K562 (cell line): ENCODE results near the gene MBNL1. TPM values are rescaled to one million over a fixed set of nuclear protein-coding genes. Genes with fewer than 3 reads are reported as not detected.

ENCODE experiments used
- ATAC-seq: fragments of 200-7000 bp; cut with Tn5 transposase; 3 replicates; pipeline ENCODE4 v1.9.1; 2020; ENCODE audit warnings: moderate library complexity
- BruUV-seq: library from RNA; stranded (reverse); fragments of 400-500 nt; replicated peaks from 2 replicates; lab custom pipeline; 2021; lab: Mats Ljungman, UMichigan
- CTCF ChIA-PET: fragments of 300-600 bp; formaldehyde crosslinking; extraction: SDS; loops from one replicate; lab custom pipeline; 2021; ENCODE audit warnings: low intra/inter-chr PET ratio; lab: Yijun Ruan, JAX
- POLR2A ChIA-PET: fragments of 300-600, 350-650 bp; sonication (Branson Sonifier 250); formaldehyde crosslinking; extraction: SDS; loops from one replicate; lab custom pipeline; 2021; ENCODE audit warnings: antibody characterized with exemption, inconsistent platforms; lab: Yijun Ruan, JAX
- DNase-seq, 4 experiments: peaks; one replicate each; pipeline versions ENCODE4 v3.0.0 to v3.0.0-alpha.2; 2011 to 2018; ENCODE audit warnings: low spot score in 3 of 4, mixed read lengths in 3 of 4; ENCODE audit errors: extremely low read depth in 1 of 4
- FAIRE-seq: peaks from 2 replicates; lab custom pipeline; 2011; peaks lifted over from hg19 to GRCh38; lab: Jason Lieb, UNC
- H2AFZ ChIP-seq: 2 replicates; pipeline ENCODE4 v1.6.0; 2011; ENCODE audit warnings: low read depth, low read length, control low read depth, inconsistent platforms
- H3K27ac ChIP-seq: fragments of 200-600 bp; 3 replicates; pipeline ENCODE4 v1.8.0; 2011; ENCODE audit warnings: low read depth, mild to moderate bottlenecking, control low read depth, inconsistent platforms, low read length, moderate library complexity, mixed read lengths; ENCODE audit errors: extremely low read depth
- H3K27me3 ChIP-seq, 2 experiments: fragments of 300-600 bp in 1 of 2; 2 replicates in 1 of 2; 3 replicates in 1 of 2; pipeline versions ENCODE4 v1.6.0 to v1.8.0; 2011; ENCODE audit warnings: inconsistent platforms in 2 of 2, low read length in 2 of 2, mild to moderate bottlenecking in 1 of 2, mixed read lengths in 1 of 2, moderate library complexity in 1 of 2; ENCODE audit not compliant: control insufficient read depth in 2 of 2, insufficient read depth in 2 of 2
- H3K36me3 ChIP-seq: fragments of 300-600 bp; 3 replicates; pipeline ENCODE4 v1.8.0; 2011; ENCODE audit warnings: mild to moderate bottlenecking, low read length, inconsistent platforms; ENCODE audit not compliant: control insufficient read depth, insufficient read depth
- H3K4me1 ChIP-seq, 2 experiments: fragments of 200-600 bp in 1 of 2; replicated peaks in 1 of 2; 2 replicates in 1 of 2; 3 replicates in 1 of 2; pipeline versions ENCODE4 v1.5.1 to v1.8.0; 2011; ENCODE audit warnings: inconsistent platforms in 2 of 2, low read length in 2 of 2, mild to moderate bottlenecking in 1 of 2, mixed read lengths in 1 of 2, moderate library complexity in 1 of 2; ENCODE audit not compliant: control insufficient read depth in 2 of 2, insufficient read depth in 2 of 2
- H3K4me2 ChIP-seq: 2 replicates; pipeline ENCODE4 v1.6.1; 2011; ENCODE audit warnings: low read length, control low read depth, inconsistent platforms, mixed read lengths; ENCODE audit not compliant: insufficient read depth
- H3K4me3 ChIP-seq: fragments of 200-600 bp; sonication (generic), shearing (Covaris generic); 2 replicates; pipeline ENCODE4 v1.5.1; 2016; ENCODE audit warnings: control low read depth, inconsistent platforms
- H3K79me2 ChIP-seq: fragments of 200-600 bp; 3 replicates; pipeline ENCODE4 v1.8.0; 2011; ENCODE audit warnings: low read length, inconsistent platforms; ENCODE audit not compliant: control insufficient read depth, insufficient read depth
- H3K9ac ChIP-seq, 2 experiments: 2 replicates each; pipeline versions ENCODE4 v1.6.0 to v1.6.1; 2011; ENCODE audit warnings: low read depth in 2 of 2, low read length in 2 of 2, control low read depth in 1 of 2, inconsistent platforms in 1 of 2, mild to moderate bottlenecking in 1 of 2, mixed read lengths in 1 of 2; ENCODE audit not compliant: insufficient read depth in 1 of 2
- H3K9me1 ChIP-seq: one replicate; pipeline ENCODE4 v1.6.0; 2011; ENCODE audit warnings: inconsistent platforms, mild to moderate bottlenecking, low read length, moderate library complexity; ENCODE audit not compliant: control insufficient read depth, insufficient read depth
- H3K9me3 ChIP-seq: replicated peaks from 2 replicates; pipeline ENCODE4 v1.5.1; 2011; ENCODE audit warnings: low read depth, low read length, inconsistent platforms; ENCODE audit not compliant: control insufficient read depth, insufficient read depth
- H4K20me1 ChIP-seq: replicated peaks from 2 replicates; pipeline ENCODE4 v1.6.1; 2011; ENCODE audit warnings: low read length, inconsistent platforms, mixed read lengths; ENCODE audit not compliant: control insufficient read depth, insufficient read depth
- ATF7 ChIP-seq: fragments of 450-650 bp; IDR thresholded peaks from 2 replicates; pipeline ENCODE4 v1.7.1; 2014; ENCODE audit warnings: mild to moderate bottlenecking, moderate library complexity
- ESRRB ChIP-seq: fragments of 250-450 bp; sonication (Bioruptor Pico); IDR thresholded peaks from 2 replicates; pipeline ENCODE4 v1.5.0; 2020; ENCODE audit warnings: mild to moderate bottlenecking, moderate library complexity, borderline replicate concordance
- POLR2AphosphoS2 ChIP-seq: IDR thresholded peaks from 2 replicates; pipeline ENCODE4 v1.6.1; 2012; ENCODE audit warnings: low read length, improper control_type of control experiment
- RFX7 ChIP-seq: fragments of 250-450 bp; sonication (Bioruptor Pico); IDR thresholded peaks from 2 replicates; pipeline ENCODE4 v1.5.1; 2021; ENCODE audit warnings: mild to moderate bottlenecking
- SMC3 ChIP-seq: conservative IDR thresholded peaks from 2 replicates; pipeline ENCODE4 v1.6.1; 2011; ENCODE audit warnings: low read depth, low read length, improper control_type of control experiment; ENCODE audit not compliant: insufficient read depth
- VEZF1 ChIP-seq: fragments of 200-800 bp; sonication (Bioruptor generic); IDR thresholded peaks from 2 replicates; pipeline ENCODE4 v1.6.1; 2017; ENCODE audit warnings: missing genetic modification characterization, missing compliant biosample characterization
- XRCC4 ChIP-seq: IDR thresholded peaks from one replicate; pipeline ENCODE4 v1.6.1; 2011; ENCODE audit not compliant: insufficient read depth, insufficient read length; ENCODE audit errors: extremely low read depth
- ZNF436 ChIP-seq: fragments of 250-450, 450-650 bp; sonication (Bioruptor Pico); formaldehyde crosslinking; IDR thresholded peaks from 2 replicates; pipeline ENCODE4 v1.7.0; 2020; ENCODE audit warnings: mild to moderate bottlenecking
- WGBS: fragments of 100-300 bp; shearing (Covaris generic); methylation state at CpG from one replicate; pipeline ENCODE4 v1.1.6; 2016; ENCODE audit warnings: low coverage, mixed read lengths; ENCODE audit not compliant: insufficient coverage; ENCODE audit errors: missing lambda C conversion rate; 5-methylcytosine and 5-hydroxymethylcytosine counted together
- in situ Hi-C: fragments of 300-500 bp; cut with MboI; formaldehyde crosslinking; loops from 4 replicates; pipeline ENCODE4 v1.15.0; 2018; ENCODE audit warnings: inconsistent platforms, mixed read lengths
- intact Hi-C: fragments of 100-400 bp; cut with micrococcal nuclease; formaldehyde crosslinking; loops from 2 replicates; pipeline ENCODE4 v1.14.2; 2022
- polyA plus RNA-seq, 8 experiments: library from polyadenylated mRNA; depleted of rRNA in 4 of 8; stranded (reverse) in 5 of 8; unstranded in 3 of 8; fragments of >200 nt; fragmentation: Nextera tagmentation in 2 of 8; fragmentation: Illumina TruSeq in 1 of 8; extraction: Ambion mirVana in 2 of 8; extraction: Trizol in 1 of 8; gene quantifications; 2 replicates each; pipeline versions ENCODE4 v1.2.1 to v1.2.3, GENCODE V29; 2011 to 2014; ENCODE audit warnings: inconsistent platforms in 1 of 8, missing spikeins in 1 of 8
- total RNA-seq, 7 experiments: library from RNA; depleted of rRNA in 6 of 7; stranded (reverse); fragments of >200 nt in 6 of 7; fragmentation: Illumina TruSeq in 2 of 7; extraction: Trizol in 2 of 7; gene quantifications; 2 replicates each; pipeline versions ENCODE4 v1.2.1 to v1.2.3, GENCODE V29; 2011 to 2021; ENCODE audit warnings: low replicate concordance in 1 of 7

Gene MBNL1
- total and polyA plus RNA-seq, 9 of the 15 experiments (the other 6 are each of a cell fraction or from before 2014, with no cell fraction given): 70.3 to 243 (median 220) TPM

DNA sequence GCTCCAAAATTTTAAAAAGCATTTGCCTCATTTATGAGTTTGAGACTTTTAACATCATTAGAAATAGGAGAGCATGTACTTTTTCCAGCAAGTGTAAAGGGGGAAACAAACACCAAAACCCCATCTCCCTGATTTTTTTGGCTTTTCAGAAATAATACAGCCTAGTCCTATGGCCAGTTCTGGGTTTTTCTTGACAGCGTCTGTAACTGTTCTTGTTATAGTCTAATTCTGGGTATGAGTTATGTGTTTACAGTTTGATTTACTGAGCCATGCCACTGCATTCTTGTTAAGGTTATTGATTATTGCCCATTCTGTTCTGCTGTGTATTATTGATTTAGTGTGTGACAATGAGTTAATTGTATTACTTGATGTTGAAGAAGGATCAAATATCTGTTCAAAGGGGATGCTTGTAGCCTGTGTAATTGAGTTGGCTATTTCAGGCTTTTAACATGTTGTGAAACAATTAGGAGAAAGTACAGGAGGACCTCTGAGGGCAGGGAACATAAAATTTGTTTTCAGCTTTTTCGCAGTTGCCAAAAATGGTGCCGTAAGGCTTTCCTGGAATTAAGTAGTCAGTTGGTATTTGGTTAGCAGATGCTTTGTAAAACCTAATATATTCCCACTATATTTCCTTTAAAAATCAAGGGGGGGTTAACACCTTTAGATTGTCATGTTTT is 46.1 kb downstream of the MBNL1 start:
- ATAC-seq (peak; percentile 5; the same call in 2 of the 3 replicates), DNase-seq (no peak), FAIRE-seq (no peak)
- peaks cover 2% of the 10 kb centered on the region; the same call in 1 of the 2 replicates for H3K9me3 ChIP-seq
- no peak overlapping the region for H3K9ac ChIP-seq
- CTCF ChIA-PET: no interaction called here
- in situ Hi-C loops (no loop called here), intact Hi-C loops (loop anchor here (10.0 kb wide), 1 partner anchor 130 kb away; no protein-coding TSS in a partner anchor)
- H3K4me2 ChIP-seq: no peak overlapping the region
- no peaks in the 10 kb centered on the region for H3K27me3 ChIP-seq
- WGBS: 75% methylated on average over 3 of the region's 3 CpGs
- POLR2A ChIA-PET: interaction anchor here (0.6 to 2.0 kb wide), 6 partner anchors 9 to 900 kb away, joined by 3 to 11 read pairs (median 4); no protein-coding TSS in a partner anchor
- H2AFZ ChIP-seq: no peak overlapping the region
- peaks cover 5% of the 10 kb centered on the region for H4K20me1 ChIP-seq
- peak overlapping the region; percentile 55; the same call in 1 of the 3 replicates for H3K27ac ChIP-seq
- H3K36me3 ChIP-seq: peaks cover 73% of the 10 kb centered on the region
- no peak for TF ChIP-seq RFX7 (CRISPR knock-in tag)
- no peak for TF ChIP-seq XRCC4
- no peak for TF ChIP-seq ZNF436 (CRISPR knock-in tag)
- TF ChIP-seq POLR2AphosphoS2: no peak; the same call in 1 of the 2 replicates
- TF ChIP-seq SMC3: no peak
- no peak for TF ChIP-seq ATF7
- TF ChIP-seq ESRRB (CRISPR knock-in tag): no peak
- no peak for TF ChIP-seq VEZF1 (CRISPR knock-in tag)
- TF ChIP-seq, all 486 proteins: peak for 0
- BruUV-seq: no TSS peak
- no peak overlapping the region for H3K4me3 ChIP-seq
- no peaks in the 10 kb centered on the region for H3K9me1 ChIP-seq
- H3K79me2 ChIP-seq: peaks cover 98% of the 10 kb centered on the region
- H3K4me1 ChIP-seq: peaks cover 0 to 29% of the 10 kb centered on the region in 2 experiments; a peak in 2 of 5 replicates
